Endothelial cell of umbilical vein (primary cell): ENCODE results near the gene TTC27. TPM values are rescaled to one million over a fixed set of nuclear protein-coding genes. Genes with fewer than 3 reads are reported as not detected.

ENCODE experiments used
- BruUV-seq: library from RNA; stranded (reverse); fragments of 400-500 nt; replicated peaks from 2 replicates; lab custom pipeline; 2021; lab: Mats Ljungman, UMichigan
- CTCF ChIA-PET: fragments of 300-600, 350-600 bp; sonication (Branson Sonifier 250); formaldehyde crosslinking; loops from one replicate; lab custom pipeline; 2021; ENCODE audit warnings: antibody characterized with exemption, inconsistent platforms; lab: Charles Lee
- POLR2A ChIA-PET: fragments of 300-600, 350-600 bp; sonication (Branson Sonifier 250); formaldehyde crosslinking; loops from one replicate; lab custom pipeline; 2021; ENCODE audit warnings: antibody characterized with exemption, inconsistent platforms; lab: Charles Lee
- DNase-seq: peaks from one replicate; pipeline ENCODE4 v3.0.0-alpha.2; 2011; ENCODE audit warnings: low read depth, low spot score
- FAIRE-seq: peaks from 2 replicates; lab custom pipeline; 2011; peaks lifted over from hg19 to GRCh38; lab: Jason Lieb, UNC
- H2AFZ ChIP-seq: 2 replicates; pipeline ENCODE4 v1.6.0; 2012; ENCODE audit warnings: low read depth, low read length, control low read depth, inconsistent platforms
- H3K27ac ChIP-seq: 2 replicates; pipeline ENCODE4 v1.5.1; 2011; ENCODE audit warnings: low read depth, mild to moderate bottlenecking, control low read depth, low read length, moderate library complexity; ENCODE audit not compliant: insufficient read depth
- H3K27me3 ChIP-seq, 2 experiments: 2 replicates each; pipeline versions ENCODE4 v1.6.0 to v1.6.1; 2011; ENCODE audit warnings: low read length in 2 of 2, mixed read lengths in 1 of 2; ENCODE audit not compliant: control insufficient read depth in 2 of 2, insufficient read depth in 2 of 2
- H3K36me3 ChIP-seq, 2 experiments: 2 replicates in 1 of 2; 3 replicates in 1 of 2; pipeline ENCODE4 v1.5.1; 2011; ENCODE audit warnings: low read length in 2 of 2, mild to moderate bottlenecking in 1 of 2, moderate library complexity in 1 of 2; ENCODE audit not compliant: control insufficient read depth in 2 of 2, insufficient read depth in 2 of 2; ENCODE audit errors: extremely low read depth in 1 of 2
- H3K4me1 ChIP-seq: 3 replicates; pipeline ENCODE4 v1.5.1; 2011; ENCODE audit warnings: mild to moderate bottlenecking, low read length; ENCODE audit not compliant: control insufficient read depth, insufficient read depth; ENCODE audit errors: extremely low read depth
- H3K4me2 ChIP-seq: 2 replicates; pipeline ENCODE4 v1.6.1; 2011; ENCODE audit warnings: low read length, control low read depth, mixed read lengths; ENCODE audit not compliant: insufficient read depth
- H3K4me3 ChIP-seq, 3 experiments: fragments of 200-600 bp in 1 of 3; sonication (generic), shearing (Covaris generic) in 1 of 3; replicated peaks in 1 of 3; 2 replicates each; pipeline ENCODE4 v1.5.1; 2011 to 2016; ENCODE audit warnings: control low read depth in 3 of 3, low read length in 3 of 3, mild to moderate bottlenecking in 2 of 3, inconsistent platforms in 1 of 3, low read depth in 1 of 3, moderate library complexity in 1 of 3; ENCODE audit not compliant: insufficient read depth in 1 of 3
- H3K79me2 ChIP-seq: 2 replicates; pipeline ENCODE4 v1.6.0; 2012; ENCODE audit warnings: low read length, inconsistent platforms; ENCODE audit not compliant: control insufficient read depth, insufficient read depth
- H3K9ac ChIP-seq: replicated peaks from 2 replicates; pipeline ENCODE3; 2011; ENCODE audit warnings: low read length, control low read depth; ENCODE audit not compliant: insufficient read depth; ENCODE audit errors: extremely low read depth
- H3K9me1 ChIP-seq: replicated peaks from 3 replicates; pipeline ENCODE4 v1.6.0; 2011; ENCODE audit warnings: mild to moderate bottlenecking, low read length; ENCODE audit not compliant: control insufficient read depth, insufficient read depth; ENCODE audit errors: extremely low read depth
- H3K9me3 ChIP-seq: replicated peaks from 2 replicates; pipeline ENCODE4 v1.5.1; 2012; ENCODE audit warnings: low read length, inconsistent platforms; ENCODE audit not compliant: control insufficient read depth, insufficient read depth
- H4K20me1 ChIP-seq: replicated peaks from 2 replicates; pipeline ENCODE3; 2011; ENCODE audit warnings: mild to moderate bottlenecking, low read length; ENCODE audit not compliant: control insufficient read depth, insufficient read depth; ENCODE audit errors: extremely low read depth
- EZH2 ChIP-seq: IDR thresholded peaks from 2 replicates; pipeline ENCODE4 v1.6.1; 2012; ENCODE audit warnings: borderline replicate concordance, low read depth, mild to moderate bottlenecking, moderate library complexity, low read length, inconsistent platforms; ENCODE audit not compliant: severe bottlenecking
- FOS ChIP-seq: IDR thresholded peaks from 2 replicates; pipeline ENCODE4 v1.6.1; 2011; ENCODE audit warnings: mild to moderate bottlenecking, low read length, moderate library complexity, borderline replicate concordance; ENCODE audit not compliant: insufficient read depth
- GATA2 ChIP-seq: IDR thresholded peaks from 2 replicates; pipeline ENCODE4 v1.7.0; 2011; ENCODE audit warnings: low read depth, mild to moderate bottlenecking, moderate library complexity, mixed read lengths, low read length; ENCODE audit not compliant: insufficient read length, insufficient read depth
- JUN ChIP-seq: IDR thresholded peaks from 2 replicates; pipeline ENCODE4 v1.6.1; 2011; ENCODE audit warnings: borderline replicate concordance, low read depth; ENCODE audit not compliant: insufficient read length, insufficient read depth
- MYC ChIP-seq: IDR thresholded peaks from one replicate; pipeline ENCODE4 v1.6.1; 2011; ENCODE audit warnings: mild to moderate bottlenecking, low read depth, low read length
- POLR2A ChIP-seq: IDR thresholded peaks from 2 replicates; pipeline ENCODE4 v1.6.1; 2012; ENCODE audit warnings: low read depth, mild to moderate bottlenecking, control low read depth, low read length
- POLR2AphosphoS5 ChIP-seq: IDR thresholded peaks from 2 replicates; pipeline ENCODE4 v1.6.1; 2012; ENCODE audit warnings: low read depth, mild to moderate bottlenecking, control low read depth, low read length, moderate library complexity; ENCODE audit not compliant: insufficient read depth
- dilution Hi-C: fragments of 300-500 bp; cut with MboI; formaldehyde crosslinking; loops from one replicate; pipeline ENCODE4 v1.15.0; 2019; ENCODE audit warnings: low sequenced_read_pairs; ENCODE audit not compliant: extremely low pct_ligation_motif_present
- intact Hi-C: fragments of 100-400 bp; cut with micrococcal nuclease; formaldehyde crosslinking; loops from one replicate; pipeline ENCODE4 v1.10.0; 2022
- polyA plus RNA-seq, 4 experiments: library from polyadenylated mRNA; depleted of rRNA in 3 of 4; stranded (reverse) in 3 of 4; unstranded in 1 of 4; fragments of >200 nt; gene quantifications; 2 replicates each; pipeline versions ENCODE4 v1.2.1 to v1.2.3, GENCODE V29; 2011 to 2012; ENCODE audit warnings: missing spikeins in 1 of 4
- total RNA-seq: library from RNA; stranded (reverse); gene quantifications from 2 replicates; pipeline ENCODE4 v1.2.3, GENCODE V29; 2021
- TF ChIP-seq, protein P1 (sequence below), 2 donors: IDR thresholded peaks; 1 replicate in 1 of 2; 2 replicates in 1 of 2; pipeline ENCODE4 v1.5.1; 2011; ENCODE audit warnings: low read length in 2 of 2, mild to moderate bottlenecking in 2 of 2, moderate library complexity in 2 of 2, control low read depth in 1 of 2, inconsistent platforms in 1 of 2, low read depth in 1 of 2; ENCODE audit not compliant: insufficient read depth in 1 of 2; ENCODE audit errors: extremely low read depth in 1 of 2
- TF ChIP-seq, protein P2 (sequence below): IDR thresholded peaks from 2 replicates; pipeline ENCODE4 v1.6.1; 2011; ENCODE audit not compliant: insufficient read depth, insufficient read length

TTC27 gene
- total and polyA plus RNA-seq, 2 donors (not counting 3 experiments of a cell fraction or from before 2014, with no cell fraction given), result 16.3 to 20.1 TPM

- TF ChIP-seq GATA2 (no peak), EZH2 (no peak), MYC (no peak), JUN (no peak), POLR2AphosphoS5 (no peak), POLR2A (no peak), FOS (no peak)
- TF ChIP-seq, protein P1, sequence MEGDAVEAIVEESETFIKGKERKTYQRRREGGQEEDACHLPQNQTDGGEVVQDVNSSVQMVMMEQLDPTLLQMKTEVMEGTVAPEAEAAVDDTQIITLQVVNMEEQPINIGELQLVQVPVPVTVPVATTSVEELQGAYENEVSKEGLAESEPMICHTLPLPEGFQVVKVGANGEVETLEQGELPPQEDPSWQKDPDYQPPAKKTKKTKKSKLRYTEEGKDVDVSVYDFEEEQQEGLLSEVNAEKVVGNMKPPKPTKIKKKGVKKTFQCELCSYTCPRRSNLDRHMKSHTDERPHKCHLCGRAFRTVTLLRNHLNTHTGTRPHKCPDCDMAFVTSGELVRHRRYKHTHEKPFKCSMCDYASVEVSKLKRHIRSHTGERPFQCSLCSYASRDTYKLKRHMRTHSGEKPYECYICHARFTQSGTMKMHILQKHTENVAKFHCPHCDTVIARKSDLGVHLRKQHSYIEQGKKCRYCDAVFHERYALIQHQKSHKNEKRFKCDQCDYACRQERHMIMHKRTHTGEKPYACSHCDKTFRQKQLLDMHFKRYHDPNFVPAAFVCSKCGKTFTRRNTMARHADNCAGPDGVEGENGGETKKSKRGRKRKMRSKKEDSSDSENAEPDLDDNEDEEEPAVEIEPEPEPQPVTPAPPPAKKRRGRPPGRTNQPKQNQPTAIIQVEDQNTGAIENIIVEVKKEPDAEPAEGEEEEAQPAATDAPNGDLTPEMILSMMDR (IDR thresholded peaks at IDR 0.05; ENCODE audit: extremely low read depth in 1 of 2, insufficient read depth in 1 of 2, low read depth in 1 of 2, low read length in 2 of 2), result no peak
- TF ChIP-seq, protein P2, sequence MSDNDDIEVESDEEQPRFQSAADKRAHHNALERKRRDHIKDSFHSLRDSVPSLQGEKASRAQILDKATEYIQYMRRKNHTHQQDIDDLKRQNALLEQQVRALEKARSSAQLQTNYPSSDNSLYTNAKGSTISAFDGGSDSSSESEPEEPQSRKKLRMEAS, result no peak
- dilution Hi-C loops, result no loop called here
- Histone ChIP-seq H3K9me3 (no peaks in the 10 kb centered on the region), H3K4me2 (no peak overlapping the region), H3K27ac (no peak overlapping the region), H3K79me2 (no peaks in the 10 kb centered on the region), H3K27me3 (no peaks in the 10 kb centered on the region), H3K9ac (no peak overlapping the region), H3K4me1 (peaks cover 15% of the 10 kb centered on the region), H3K9me1 (no peaks in the 10 kb centered on the region), H3K4me3 (no peak overlapping the region), H3K36me3 (no peaks in the 10 kb centered on the region), H4K20me1 (no peaks in the 10 kb centered on the region), H2AFZ (no peak overlapping the region)
- CTCF ChIA-PET, result interaction anchor here (0.5 to 0.7 kb wide), 2 partner anchors 11 to 214 kb away, joined by 3 read pairs; no protein-coding TSS in a partner anchor
- BruUV-seq, result no TSS peak
- intact Hi-C loops, result no loop called here
- POLR2A ChIA-PET, result no interaction called here
- no peak for FAIRE-seq
- DNase-seq, result no peak
Measured at GRCh38 chr2:32863803-32864202, 236.0 kb downstream of the TTC27 start.
